ENCODE results near the gene CFAP61.
"Not testable (repeated sequence)": the region's sequence is repeated elsewhere in the genome, so short reads cannot be mapped to it uniquely, and the experiment has no call there.

Gene CFAP61

GRCh38 chr20:20321134-20321533 lies 268.8 kb downstream of the CFAP61 start:
- no peak for DNase-seq (ENCODE audit: low read depth in 2 of 2)

GRCh38 chr20:20321917-20322316 lies 269.6 kb downstream of the CFAP61 start:
- DNase-seq (ENCODE audit: low read depth in 2 of 2), result no peak

- DNase-seq (ENCODE audit: low read depth in 2 of 2), result no peak
Measured at GRCh38 chr20:20322912-20323311, 270.6 kb downstream of the CFAP61 start.

- no peak for DNase-seq (ENCODE audit: low read depth in 2 of 2)
Measured at GRCh38 chr20:20327746-20328145, 275.4 kb downstream of the CFAP61 start.

- no peak for DNase-seq (ENCODE audit: low read depth in 2 of 2)
Measured at GRCh38 chr20:20329564-20329963, 277.2 kb downstream of the CFAP61 start.

GRCh38 chr20:20331156-20331555 lies 278.8 kb downstream of the CFAP61 start:
- DNase-seq (ENCODE audit: low read depth in 2 of 2), result no peak

- DNase-seq (ENCODE audit: low read depth in 2 of 2), result no peak
Measured at GRCh38 chr20:20331817-20332216, 279.5 kb downstream of the CFAP61 start.

- DNase-seq (ENCODE audit: low read depth in 2 of 2), result no peak
Measured at GRCh38 chr20:20333866-20334265, 281.5 kb downstream of the CFAP61 start.

- no peak for DNase-seq (ENCODE audit: low read depth in 2 of 2)
Measured at GRCh38 chr20:20334489-20334888, 282.2 kb downstream of the CFAP61 start.

- no peak for DNase-seq (ENCODE audit: low read depth in 2 of 2)
Measured at GRCh38 chr20:20338133-20338730, 285.9 kb downstream of the CFAP61 start.

- DNase-seq (ENCODE audit: low read depth in 2 of 2), result no peak
Measured at GRCh38 chr20:20340443-20340842, 288.1 kb downstream of the CFAP61 start.

GRCh38 chr20:20341371-20341770 lies 289.0 kb downstream of the CFAP61 start:
- DNase-seq (ENCODE audit: low read depth in 2 of 2), result no peak

- no peak for DNase-seq (ENCODE audit: low read depth in 2 of 2)
Measured at GRCh38 chr20:20342066-20342465, 289.7 kb downstream of the CFAP61 start.

- DNase-seq (ENCODE audit: low read depth in 2 of 2), result no peak
Measured at GRCh38 chr20:20343932-20344331, 291.6 kb downstream of the CFAP61 start.

GRCh38 chr20:20344476-20344875 lies 292.1 kb downstream of the CFAP61 start:
- no peak for DNase-seq (ENCODE audit: low read depth in 2 of 2)

GRCh38 chr20:20353576-20353975 lies 301.2 kb downstream of the CFAP61 start:
- DNase-seq (ENCODE audit: low read depth in 2 of 2), result no peak

- DNase-seq (ENCODE audit: low read depth in 2 of 2), result not testable (repeated sequence)
Measured at GRCh38 chr20:20355503-20355902, 303.2 kb downstream of the CFAP61 start.

- no peak for DNase-seq (ENCODE audit: low read depth in 2 of 2)
Measured at GRCh38 chr20:20358801-20359200, 306.5 kb downstream of the CFAP61 start.

- DNase-seq (ENCODE audit: low read depth in 2 of 2), result no peak
Measured at GRCh38 chr20:20359628-20360027, 307.3 kb downstream of the CFAP61 start.

GRCh38 chr20:20360464-20360863 lies 308.1 kb downstream of the CFAP61 start:
- DNase-seq (ENCODE audit: low read depth in 2 of 2), result no peak

GRCh38 chr20:20362774-20363433 lies 310.6 kb downstream of the CFAP61 start:
- no peak for DNase-seq (ENCODE audit: low read depth in 2 of 2)

GRCh38 chr20:20363434-20363798 lies 311.1 kb downstream of the CFAP61 start:
- DNase-seq (ENCODE audit: low read depth in 2 of 2), result no peak

- no peak for DNase-seq (ENCODE audit: low read depth in 2 of 2)
Measured at GRCh38 chr20:20363799-20364592, 311.7 kb downstream of the CFAP61 start.

Measured in stimulated activated CD8-positive, alpha-beta memory T cell treated with anti-CD3 and anti-CD28 coated beads, Interleukin-15, amount 100 ng/mL, for 48 hours (primary cell).